GM06990 (cell line): Measurements from ENCODE around the gene MED27.

Experiments
- DNase-seq: peaks from one replicate; pipeline ENCODE4 v3.0.0-alpha.2; 2011; ENCODE audit not compliant: insufficient read length; ENCODE audit errors: extremely low read depth
- H3K27me3 ChIP-seq: replicated peaks from 2 replicates; pipeline ENCODE4 v1.6.0; 2011; ENCODE audit warnings: low read length; ENCODE audit not compliant: control insufficient read depth, insufficient read depth
- H3K36me3 ChIP-seq: 2 replicates; pipeline ENCODE4 v1.5.1; 2011; ENCODE audit warnings: low read length; ENCODE audit not compliant: control insufficient read depth, insufficient read depth
- H3K4me3 ChIP-seq: replicated peaks from 2 replicates; pipeline ENCODE4 v1.5.1; 2011; ENCODE audit warnings: low read depth, mild to moderate bottlenecking, control low read depth, low read length
- TF ChIP-seq, protein P1 (sequence below): IDR thresholded peaks from 2 replicates; pipeline ENCODE4 v1.5.1; 2011; ENCODE audit warnings: low read length, control low read depth, mild to moderate bottlenecking, inconsistent platforms; ENCODE audit not compliant: insufficient read depth, poor library complexity, severe bottlenecking

The MED27 gene

GRCh38 chr9:132024589-132024988, 55.1 kb downstream of the MED27 start:
- H3K36me3 ChIP-seq: no peaks in the 10 kb centered on the region
- no peak overlapping the region for H3K4me3 ChIP-seq
- DNase-seq: no peak
- H3K27me3 ChIP-seq: no peaks in the 10 kb centered on the region
- TF ChIP-seq, protein P1, sequence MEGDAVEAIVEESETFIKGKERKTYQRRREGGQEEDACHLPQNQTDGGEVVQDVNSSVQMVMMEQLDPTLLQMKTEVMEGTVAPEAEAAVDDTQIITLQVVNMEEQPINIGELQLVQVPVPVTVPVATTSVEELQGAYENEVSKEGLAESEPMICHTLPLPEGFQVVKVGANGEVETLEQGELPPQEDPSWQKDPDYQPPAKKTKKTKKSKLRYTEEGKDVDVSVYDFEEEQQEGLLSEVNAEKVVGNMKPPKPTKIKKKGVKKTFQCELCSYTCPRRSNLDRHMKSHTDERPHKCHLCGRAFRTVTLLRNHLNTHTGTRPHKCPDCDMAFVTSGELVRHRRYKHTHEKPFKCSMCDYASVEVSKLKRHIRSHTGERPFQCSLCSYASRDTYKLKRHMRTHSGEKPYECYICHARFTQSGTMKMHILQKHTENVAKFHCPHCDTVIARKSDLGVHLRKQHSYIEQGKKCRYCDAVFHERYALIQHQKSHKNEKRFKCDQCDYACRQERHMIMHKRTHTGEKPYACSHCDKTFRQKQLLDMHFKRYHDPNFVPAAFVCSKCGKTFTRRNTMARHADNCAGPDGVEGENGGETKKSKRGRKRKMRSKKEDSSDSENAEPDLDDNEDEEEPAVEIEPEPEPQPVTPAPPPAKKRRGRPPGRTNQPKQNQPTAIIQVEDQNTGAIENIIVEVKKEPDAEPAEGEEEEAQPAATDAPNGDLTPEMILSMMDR: no peak

DNA sequence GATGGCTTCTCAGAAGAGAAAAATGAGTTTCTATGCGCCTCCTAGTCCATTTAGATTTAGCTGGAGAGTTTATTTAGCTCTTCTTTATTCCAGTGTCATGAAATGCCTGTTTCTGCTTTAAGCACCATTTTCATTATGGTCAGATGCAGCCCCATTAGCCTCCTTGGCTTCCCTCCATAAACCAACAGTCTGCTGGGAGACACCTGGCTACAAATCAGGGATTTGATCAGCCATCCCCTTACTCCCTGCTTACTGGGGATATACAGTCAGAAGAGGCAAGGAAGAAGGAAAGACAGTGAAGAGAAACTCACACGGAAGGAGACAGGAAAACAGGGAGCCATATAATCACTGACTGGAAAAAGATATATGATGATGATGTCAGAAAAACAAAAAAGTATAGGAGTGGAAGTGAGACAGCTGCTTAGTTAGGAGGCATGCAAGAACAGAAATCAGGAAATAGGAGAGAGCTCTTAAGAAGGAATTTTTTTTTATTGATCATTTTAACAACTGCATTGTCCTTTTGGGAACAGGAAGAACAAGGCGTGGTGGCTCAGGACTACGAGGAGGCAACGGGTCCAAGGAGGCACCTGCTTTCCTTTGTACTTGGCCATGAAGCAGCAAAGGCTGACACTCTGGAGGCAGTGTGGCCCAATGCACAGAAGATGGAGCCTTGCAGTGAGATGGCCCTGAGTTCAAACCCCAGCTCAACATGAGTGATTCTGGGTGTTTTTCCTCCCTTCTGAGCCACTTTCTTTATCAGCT, 56.1 kb downstream of the MED27 start:
- Histone ChIP-seq H3K27me3 (no peaks in the 10 kb centered on the region), H3K4me3 (no peak overlapping the region), H3K36me3 (no peaks in the 10 kb centered on the region)
- DNase-seq: no peak
- TF ChIP-seq, protein P1: no peak

- no peak overlapping the region for H3K4me3 ChIP-seq
- TF ChIP-seq, protein P1: no peak
- H3K27me3 ChIP-seq: no peaks in the 10 kb centered on the region
- no peaks in the 10 kb centered on the region for H3K36me3 ChIP-seq
- DNase-seq: no peak
These were observed 58.7 kb downstream of the MED27 start for GRCh38 chr9:132020820-132021510.

- TF ChIP-seq, protein P1: no peak
- Histone ChIP-seq H3K36me3 (no peaks in the 10 kb centered on the region), H3K27me3 (no peaks in the 10 kb centered on the region), H3K4me3 (no peak overlapping the region)
- no peak for DNase-seq
These were observed 59.4 kb downstream of the MED27 start for GRCh38 chr9:132020272-132020671.

DNA sequence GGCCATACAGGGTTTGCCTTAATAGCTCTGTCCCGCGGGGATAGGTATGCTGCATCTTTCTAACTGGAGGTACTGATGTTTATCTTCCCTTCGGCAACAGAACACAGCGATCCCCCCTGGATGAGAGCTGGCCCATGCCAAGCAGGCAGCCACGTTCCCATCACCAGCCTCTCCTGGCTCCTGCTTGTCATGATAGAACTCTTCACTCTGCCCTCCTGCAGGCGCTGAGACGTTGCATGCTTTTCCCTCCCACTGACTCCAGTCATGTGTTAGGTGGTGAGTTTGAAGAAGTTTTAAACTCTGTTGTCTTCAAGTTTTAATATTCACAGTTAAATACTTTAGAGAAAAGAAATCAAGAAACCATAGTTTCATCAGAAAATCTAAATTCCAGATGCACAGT, 60.0 kb downstream of the MED27 start:
- H3K27me3 ChIP-seq: no peaks in the 10 kb centered on the region
- H3K4me3 ChIP-seq: no peak overlapping the region
- H3K36me3 ChIP-seq: no peaks in the 10 kb centered on the region
- DNase-seq: no peak
- TF ChIP-seq, protein P1: no peak
